HepG2 (cell line): ENCODE data around the gene ABI2. TPM values are rescaled to one million over a fixed set of nuclear protein-coding genes. Genes with fewer than 3 reads are reported as not detected.

Experiments used
- ARNTL ChIP-seq: sonication (generic); formaldehyde crosslinking; IDR thresholded peaks from 2 replicates; pipeline ENCODE4 v1.4.0; 2020; ENCODE audit warnings: mild to moderate bottlenecking, missing genetic modification reagents
- HMGA1 ChIP-seq: sonication (generic); formaldehyde crosslinking; conservative IDR thresholded peaks from 2 replicates; pipeline ENCODE4 v1.4.0; 2020; ENCODE audit warnings: missing genetic modification reagents
- RARG ChIP-seq: sonication (generic); formaldehyde crosslinking; IDR thresholded peaks from 2 replicates; pipeline ENCODE4 v1.4.0; 2020; ENCODE audit warnings: low read depth, mild to moderate bottlenecking, missing genetic modification reagents
- RBAK ChIP-seq: sonication (generic); formaldehyde crosslinking; IDR thresholded peaks from 2 replicates; pipeline ENCODE4 v1.5.1; 2020; ENCODE audit warnings: mild to moderate bottlenecking, missing genetic modification reagents
- SSRP1 ChIP-seq: IDR thresholded peaks from 2 replicates; pipeline ENCODE4 v1.6.1; 2016; ENCODE audit warnings: control low read depth
- TEAD2 ChIP-seq: sonication (generic); formaldehyde crosslinking; IDR thresholded peaks from 2 replicates; pipeline ENCODE4 v1.9.0; 2021; ENCODE audit warnings: missing genetic modification reagents
- TFAP4 ChIP-seq: sonication (generic); IDR thresholded peaks from 2 replicates; pipeline ENCODE4 v1.6.1; 2016; ENCODE audit warnings: low read depth, borderline replicate concordance
- TMF1 ChIP-seq: sonication (generic); formaldehyde crosslinking; IDR thresholded peaks from 2 replicates; pipeline ENCODE4 v1.8.1; 2022; ENCODE audit warnings: low read depth, missing genetic modification reagents
- ZFP62 ChIP-seq: sonication (generic); formaldehyde crosslinking; IDR thresholded peaks from 2 replicates; pipeline ENCODE4 v1.4.0; 2020; ENCODE audit warnings: missing genetic modification reagents
- ZFYVE20 ChIP-seq: sonication (generic); formaldehyde crosslinking; IDR thresholded peaks from 2 replicates; pipeline ENCODE4 v1.8.0; 2023; ENCODE audit warnings: low read depth, mild to moderate bottlenecking, moderate library complexity, missing genetic modification reagents, borderline replicate concordance
- ZNF326 ChIP-seq: sonication (generic); formaldehyde crosslinking; IDR thresholded peaks from 2 replicates; pipeline ENCODE4 v1.4.0; 2020; ENCODE audit warnings: missing genetic modification reagents, borderline replicate concordance
- ZNF34 ChIP-seq: sonication (generic); formaldehyde crosslinking; IDR thresholded peaks from 2 replicates; pipeline ENCODE4 v1.4.0; 2020; ENCODE audit warnings: mild to moderate bottlenecking, missing genetic modification reagents, borderline replicate concordance
- ZNF501 ChIP-seq: sonication (generic); formaldehyde crosslinking; IDR thresholded peaks from 2 replicates; pipeline ENCODE4 v1.5.1; 2020; ENCODE audit warnings: mild to moderate bottlenecking, moderate library complexity, missing genetic modification reagents
- ZNF567 ChIP-seq: sonication (generic); formaldehyde crosslinking; IDR thresholded peaks from 2 replicates; pipeline ENCODE4 v1.8.1; 2023; ENCODE audit warnings: mild to moderate bottlenecking, missing genetic modification reagents, borderline replicate concordance
- ZNF660 ChIP-seq: sonication (generic); formaldehyde crosslinking; IDR thresholded peaks from 2 replicates; pipeline ENCODE4 v1.5.1; 2020; ENCODE audit warnings: mild to moderate bottlenecking, low read depth, missing genetic modification reagents, borderline replicate concordance
- ZNF850 ChIP-seq: sonication (generic); formaldehyde crosslinking; conservative IDR thresholded peaks from 2 replicates; pipeline ENCODE4 v1.9.0; 2021; ENCODE audit warnings: mild to moderate bottlenecking, missing genetic modification reagents
- polyA plus RNA-seq, 8 experiments: library from polyadenylated mRNA; depleted of rRNA in 3 of 8; stranded (reverse) in 7 of 8; unstranded in 1 of 8; fragments of >200 nt; fragmentation: Illumina TruSeq in 4 of 8; extraction: Trizol in 4 of 8; gene quantifications; 2 replicates each; pipeline versions ENCODE4 v1.2.1 to v1.2.3, GENCODE V29; 2011 to 2016; ENCODE audit warnings: low read depth in 4 of 8, missing spikeins in 1 of 8, mixed read lengths in 1 of 8; ENCODE audit not compliant: insufficient read depth in 1 of 8
- total RNA-seq, 5 experiments: library from RNA; depleted of rRNA; stranded (reverse); fragments of >200 nt; fragmentation: Illumina TruSeq; extraction: Trizol; gene quantifications; 2 replicates each; pipeline ENCODE4 v1.2.3, GENCODE V29; 2016; ENCODE audit warnings: low read depth in 1 of 5
- TF ChIP-seq, protein P1 (sequence below): sonication (generic); formaldehyde crosslinking; IDR thresholded peaks from 2 replicates; pipeline ENCODE4 v1.5.0; 2020; ENCODE audit warnings: missing genetic modification reagents, mild to moderate bottlenecking, borderline replicate concordance
- TF ChIP-seq, protein P2 (sequence below): sonication (generic); formaldehyde crosslinking; IDR thresholded peaks from 2 replicates; pipeline ENCODE4 v1.5.1; 2020; ENCODE audit warnings: missing genetic modification reagents, mild to moderate bottlenecking, borderline replicate concordance
- TF ChIP-seq, protein P3 (sequence below): sonication (generic); formaldehyde crosslinking; IDR thresholded peaks from 2 replicates; pipeline ENCODE4 v1.5.0; 2020; ENCODE audit warnings: mild to moderate bottlenecking, low read depth, missing genetic modification reagents, borderline replicate concordance
- TF ChIP-seq, protein P4 (sequence below): sonication (generic); formaldehyde crosslinking; IDR thresholded peaks from 2 replicates; pipeline ENCODE4 v1.5.0; 2020; ENCODE audit warnings: mild to moderate bottlenecking, missing genetic modification reagents

Gene ABI2
- total and polyA plus RNA-seq, 2 of the 13 experiments (the other 11 are each of a cell fraction or from before 2014, with no cell fraction given), result 28.4 to 32.4 TPM

- TF ChIP-seq TFAP4 (peak; percentile 79; the same call in 1 of the 2 replicates), HMGA1 (CRISPR knock-in tag) (no peak), ZNF326 (CRISPR knock-in tag) (no peak), ZNF567 (peak; percentile 95; the same call in 1 of the 2 replicates), ZFP62 (CRISPR knock-in tag) (no peak), TEAD2 (CRISPR knock-in tag) (no peak), ZNF850 (CRISPR knock-in tag) (0 out of 2 replicates have a peak, but pooled peaks have one; percentile 33), ZNF34 (CRISPR knock-in tag) (peak; percentile 57; the same call in 1 of the 2 replicates), RBAK (CRISPR knock-in tag) (peak; percentile 41; the same call in 1 of the 2 replicates), ZNF660 (CRISPR knock-in tag) (no peak), ZFYVE20 (no peak), ZNF501 (CRISPR knock-in tag) (peak; percentile 92), TMF1 (CRISPR knock-in tag) (peak; percentile 94), SSRP1 (0 out of 2 replicates have a peak, but pooled peaks have one; percentile 36), ARNTL (CRISPR knock-in tag) (peak; percentile 62; the same call in 1 of the 2 replicates), RARG (CRISPR knock-in tag) (no peak)
- TF ChIP-seq, protein P1, sequence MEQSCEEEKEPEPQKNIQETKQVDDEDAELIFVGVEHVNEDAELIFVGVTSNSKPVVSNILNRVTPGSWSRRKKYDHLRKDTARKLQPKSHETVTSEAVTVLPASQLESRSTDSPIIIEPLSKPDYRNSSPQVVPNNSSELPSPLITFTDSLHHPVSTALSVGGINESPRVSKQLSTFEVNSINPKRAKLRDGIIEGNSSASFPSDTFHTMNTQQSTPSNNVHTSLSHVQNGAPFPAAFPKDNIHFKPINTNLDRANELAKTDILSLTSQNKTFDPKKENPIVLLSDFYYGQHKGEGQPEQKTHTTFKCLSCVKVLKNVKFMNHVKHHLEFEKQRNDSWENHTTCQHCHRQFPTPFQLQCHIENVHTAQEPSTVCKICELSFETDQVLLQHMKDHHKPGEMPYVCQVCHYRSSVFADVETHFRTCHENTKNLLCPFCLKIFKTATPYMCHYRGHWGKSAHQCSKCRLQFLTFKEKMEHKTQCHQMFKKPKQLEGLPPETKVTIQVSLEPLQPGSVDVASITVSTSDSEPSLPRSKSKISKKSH (CRISPR knock-in tag), result peak; percentile 44; the same call in 1 of the 2 replicates
- TF ChIP-seq, protein P2, sequence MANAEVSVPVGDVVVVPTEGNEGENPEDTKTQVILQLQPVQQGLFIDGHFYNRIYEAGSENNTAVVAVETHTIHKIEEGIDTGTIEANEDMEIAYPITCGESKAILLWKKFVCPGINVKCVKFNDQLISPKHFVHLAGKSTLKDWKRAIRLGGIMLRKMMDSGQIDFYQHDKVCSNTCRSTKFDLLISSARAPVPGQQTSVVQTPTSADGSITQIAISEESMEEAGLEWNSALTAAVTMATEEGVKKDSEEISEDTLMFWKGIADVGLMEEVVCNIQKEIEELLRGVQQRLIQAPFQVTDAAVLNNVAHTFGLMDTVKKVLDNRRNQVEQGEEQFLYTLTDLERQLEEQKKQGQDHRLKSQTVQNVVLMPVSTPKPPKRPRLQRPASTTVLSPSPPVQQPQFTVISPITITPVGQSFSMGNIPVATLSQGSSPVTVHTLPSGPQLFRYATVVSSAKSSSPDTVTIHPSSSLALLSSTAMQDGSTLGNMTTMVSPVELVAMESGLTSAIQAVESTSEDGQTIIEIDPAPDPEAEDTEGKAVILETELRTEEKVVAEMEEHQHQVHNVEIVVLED, result peak; percentile 79
- TF ChIP-seq, protein P3, sequence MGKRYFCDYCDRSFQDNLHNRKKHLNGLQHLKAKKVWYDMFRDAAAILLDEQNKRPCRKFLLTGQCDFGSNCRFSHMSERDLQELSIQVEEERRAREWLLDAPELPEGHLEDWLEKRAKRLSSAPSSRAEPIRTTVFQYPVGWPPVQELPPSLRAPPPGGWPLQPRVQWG (CRISPR knock-in tag), result no peak
- TF ChIP-seq, protein P4, sequence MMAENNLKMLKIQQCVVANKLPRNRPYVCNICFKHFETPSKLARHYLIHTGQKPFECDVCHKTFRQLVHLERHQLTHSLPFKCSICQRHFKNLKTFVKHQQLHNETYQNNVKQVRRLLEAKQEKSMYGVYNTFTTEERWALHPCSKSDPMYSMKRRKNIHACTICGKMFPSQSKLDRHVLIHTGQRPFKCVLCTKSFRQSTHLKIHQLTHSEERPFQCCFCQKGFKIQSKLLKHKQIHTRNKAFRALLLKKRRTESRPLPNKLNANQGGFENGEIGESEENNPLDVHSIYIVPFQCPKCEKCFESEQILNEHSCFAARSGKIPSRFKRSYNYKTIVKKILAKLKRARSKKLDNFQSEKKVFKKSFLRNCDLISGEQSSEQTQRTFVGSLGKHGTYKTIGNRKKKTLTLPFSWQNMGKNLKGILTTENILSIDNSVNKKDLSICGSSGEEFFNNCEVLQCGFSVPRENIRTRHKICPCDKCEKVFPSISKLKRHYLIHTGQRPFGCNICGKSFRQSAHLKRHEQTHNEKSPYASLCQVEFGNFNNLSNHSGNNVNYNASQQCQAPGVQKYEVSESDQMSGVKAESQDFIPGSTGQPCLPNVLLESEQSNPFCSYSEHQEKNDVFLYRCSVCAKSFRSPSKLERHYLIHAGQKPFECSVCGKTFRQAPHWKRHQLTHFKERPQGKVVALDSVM (CRISPR knock-in tag), result peak; percentile 99
These were observed at the start of gene ABI2 (continued) for GRCh38 chr2:203327901-203328759.
